Stimulated activated CD4-positive, alpha-beta T cell treated with anti-CD3 and anti-CD28 coated beads, Interleukin-15, amount 100 ng/mL, for 1 hour (primary cell): ENCODE measurements around the gene NUCB1.

Experiments used
- DNase-seq, 2 donors: peaks; one replicate each; pipeline ENCODE4 v3.0.0-alpha.2; 2020; ENCODE audit warnings: low read depth in 1 of 2, low spot score in 1 of 2

NUCB1 gene

DNA sequence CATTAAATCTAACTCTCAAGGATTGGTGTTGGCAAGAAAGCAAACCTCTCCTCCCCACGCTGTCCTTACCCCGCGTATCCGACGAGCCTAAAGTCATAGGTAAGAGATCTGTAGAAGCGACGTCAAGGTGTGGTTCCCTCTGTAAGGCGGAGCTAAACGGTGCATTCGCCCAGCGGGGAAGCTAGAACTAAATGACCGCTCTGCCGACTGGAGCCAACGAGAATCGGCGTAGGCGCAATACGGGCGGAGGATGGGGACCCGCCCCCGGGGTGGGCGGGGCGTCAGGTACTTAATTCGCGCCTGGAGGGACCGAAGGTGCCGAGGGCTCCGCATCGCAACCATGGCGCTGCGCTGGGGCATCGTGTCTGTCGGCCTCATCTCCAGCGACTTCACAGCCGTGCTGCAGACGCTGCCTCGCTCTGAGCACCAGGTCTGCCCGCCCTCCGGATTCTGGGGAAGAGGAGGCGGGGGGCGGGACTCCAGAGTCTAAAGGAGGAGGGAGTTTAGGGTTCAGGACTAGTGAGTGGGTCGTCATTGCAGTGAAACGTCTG is 33.3 kb downstream of the NUCB1 start, which contains the start of gene DHDH:
Gene DHDH, plus strand, starts transcription at position 318 of the 551 bp plus-strand sequence. Its CDS starts 23 bp downstream, at position 341.
- peak; percentile 60 to 78 for DNase-seq

DNA sequence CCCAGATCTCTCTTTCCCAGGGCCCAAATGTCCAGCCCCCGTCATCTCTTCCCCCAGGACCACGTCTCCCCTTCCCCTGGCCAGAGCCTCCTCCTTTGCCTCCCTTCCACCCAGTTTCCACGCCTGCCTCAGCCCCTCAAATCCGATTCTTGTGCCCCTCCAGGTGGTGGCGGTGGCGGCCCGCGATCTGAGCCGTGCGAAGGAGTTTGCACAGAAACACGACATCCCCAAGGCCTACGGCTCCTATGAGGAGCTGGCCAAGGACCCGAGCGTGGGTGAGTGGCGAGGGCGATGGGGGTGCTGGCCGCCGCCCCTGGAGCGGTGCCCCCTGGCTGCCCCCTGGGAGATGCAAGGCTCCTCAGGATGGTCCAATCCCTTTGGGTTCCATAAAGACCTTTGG is 34.7 kb downstream of the NUCB1 start:
- DNase-seq = no peak

DNA sequence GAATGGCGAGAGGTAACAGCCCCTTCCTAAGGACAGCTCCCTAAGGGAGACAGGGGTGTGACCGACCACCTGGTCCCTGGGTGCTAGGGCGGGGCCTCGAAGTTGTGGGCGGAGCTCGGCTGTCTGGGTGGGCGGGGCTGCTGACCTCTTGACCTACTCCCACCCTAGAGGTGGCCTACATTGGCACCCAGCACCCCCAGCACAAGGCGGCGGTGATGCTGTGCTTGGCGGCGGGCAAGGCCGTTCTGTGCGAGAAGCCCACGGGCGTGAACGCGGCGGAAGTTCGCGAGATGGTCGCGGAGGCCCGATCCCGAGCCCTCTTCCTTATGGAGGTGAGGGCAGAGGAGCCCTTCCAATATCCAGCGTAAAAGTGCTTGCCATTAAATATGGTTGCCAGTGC is 35.8 kb downstream of the NUCB1 start:
- no peak for DNase-seq

DNA sequence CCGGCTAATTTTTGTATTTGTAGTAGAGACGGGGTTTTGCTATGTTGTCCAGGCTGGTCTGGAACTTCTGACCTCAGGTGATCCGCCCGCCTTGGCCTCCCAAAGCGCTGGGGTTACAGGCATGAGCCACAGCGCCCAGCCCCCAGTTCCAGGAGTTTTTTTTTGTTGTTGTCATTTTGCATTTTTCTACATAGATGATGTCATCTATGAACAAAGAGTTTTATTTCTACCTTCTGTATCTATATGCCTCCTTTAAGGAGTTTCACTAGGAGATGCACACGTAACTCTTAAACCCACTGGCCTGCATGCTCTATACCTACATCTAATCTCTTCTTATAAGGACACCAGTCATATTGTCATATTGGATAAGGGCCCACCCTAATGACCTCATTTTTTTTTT is 38.1 kb downstream of the NUCB1 start:
- DNase-seq = no peak

- DNase-seq = no peak
Observed at GRCh38 chr19:48940902-48941301, 40.8 kb downstream of the NUCB1 start.

- no peak for DNase-seq
Observed at GRCh38 chr19:48943081-48943480, 43.0 kb downstream of the NUCB1 start.

DNA sequence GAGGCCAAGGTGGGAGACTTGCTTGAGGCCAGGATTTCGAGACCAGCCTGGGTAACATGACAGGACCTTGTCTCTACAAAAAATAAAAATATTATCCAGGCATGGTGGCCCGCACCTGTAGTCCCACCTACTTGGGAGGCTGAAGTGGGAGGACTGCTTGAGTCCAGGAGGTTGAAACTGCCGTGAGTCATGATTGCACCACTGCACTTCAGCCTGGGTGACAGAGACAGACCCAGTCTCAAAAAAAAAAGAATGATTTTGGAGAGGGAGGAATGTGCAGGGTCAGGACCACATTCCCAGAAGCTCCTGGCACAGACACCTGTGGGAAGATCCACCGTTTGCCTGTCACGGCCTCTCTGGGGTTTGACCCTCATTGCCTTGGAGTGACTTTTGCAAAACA is 45.3 kb downstream of the NUCB1 start:
- DNase-seq = no peak

- no peak for DNase-seq
Observed at GRCh38 chr19:48945817-48946216, 45.7 kb downstream of the NUCB1 start.

DNA sequence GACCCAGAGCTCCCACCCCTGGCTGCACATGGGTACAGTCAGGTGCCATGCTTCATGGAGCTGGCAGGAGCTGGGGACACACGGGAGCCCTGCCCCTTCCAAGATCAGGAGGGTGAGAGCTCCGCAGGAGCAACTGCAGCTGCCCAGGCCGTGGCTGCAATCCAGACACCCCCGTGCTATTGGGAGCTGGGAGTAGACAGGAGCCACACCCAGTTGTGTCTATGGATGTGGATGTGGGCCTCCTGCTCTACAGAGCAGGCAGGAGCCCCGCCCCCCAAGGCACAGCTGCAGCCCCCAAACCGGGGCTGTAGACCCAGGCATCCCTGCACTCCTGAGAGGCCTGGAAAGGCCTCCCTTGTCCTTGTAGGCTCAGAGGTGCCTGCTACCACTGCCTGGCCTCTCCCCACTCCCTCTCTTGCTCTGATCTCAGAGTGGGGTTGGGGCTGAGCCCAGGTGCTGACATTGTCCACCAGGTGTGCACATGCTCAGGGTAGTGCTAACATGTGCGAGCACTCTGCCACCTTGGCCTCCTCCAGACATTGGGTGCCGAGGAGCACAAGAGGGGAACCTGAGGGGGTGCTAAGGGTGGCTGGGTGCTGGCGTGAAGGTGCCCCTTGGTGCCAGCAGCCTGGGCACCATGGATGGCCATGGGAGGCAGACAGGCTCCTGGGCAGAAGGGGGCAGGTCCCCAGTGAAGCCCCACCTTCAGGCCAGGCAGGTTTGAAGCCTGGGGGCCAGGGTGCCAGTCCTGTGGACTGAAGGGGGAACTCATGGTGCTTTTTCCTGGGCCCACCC is 46.5 kb downstream of the NUCB1 start:
- DNase-seq = no peak

DNA sequence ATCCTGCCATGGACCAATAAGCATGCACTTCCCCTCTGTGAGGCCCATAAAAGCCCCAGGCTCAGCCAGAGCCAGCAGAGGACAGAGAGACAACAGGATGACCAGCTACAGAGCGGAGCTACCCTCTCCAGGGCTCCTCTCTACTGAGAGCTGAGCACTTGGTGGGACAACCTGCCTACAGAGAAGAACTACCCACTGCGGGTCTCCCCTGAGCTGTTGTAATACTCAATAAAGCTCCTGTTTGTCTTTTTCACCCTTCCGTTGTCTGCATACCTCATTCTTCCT is 47.1 kb downstream of the NUCB1 start:
- no peak for DNase-seq

DNA sequence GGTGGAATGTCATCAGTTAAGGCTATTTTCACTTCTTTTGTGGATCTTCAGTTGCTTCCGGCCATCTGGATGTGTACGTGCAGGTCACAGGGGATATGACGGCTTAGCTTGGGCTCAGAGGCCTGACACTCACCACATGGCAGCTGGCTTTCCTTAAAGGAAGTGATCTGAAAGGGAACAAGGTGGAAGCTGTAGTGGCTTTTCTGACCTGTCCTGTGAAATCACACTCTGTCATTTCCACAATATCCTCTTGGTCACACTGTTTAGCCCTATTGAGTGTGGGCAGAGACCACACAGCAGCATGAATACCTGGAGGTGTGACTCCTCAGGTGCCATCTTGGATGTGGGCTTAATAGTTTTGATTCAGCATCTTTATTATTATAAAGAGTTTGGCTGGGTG is 50.0 kb downstream of the NUCB1 start:
- no peak for DNase-seq

DNA sequence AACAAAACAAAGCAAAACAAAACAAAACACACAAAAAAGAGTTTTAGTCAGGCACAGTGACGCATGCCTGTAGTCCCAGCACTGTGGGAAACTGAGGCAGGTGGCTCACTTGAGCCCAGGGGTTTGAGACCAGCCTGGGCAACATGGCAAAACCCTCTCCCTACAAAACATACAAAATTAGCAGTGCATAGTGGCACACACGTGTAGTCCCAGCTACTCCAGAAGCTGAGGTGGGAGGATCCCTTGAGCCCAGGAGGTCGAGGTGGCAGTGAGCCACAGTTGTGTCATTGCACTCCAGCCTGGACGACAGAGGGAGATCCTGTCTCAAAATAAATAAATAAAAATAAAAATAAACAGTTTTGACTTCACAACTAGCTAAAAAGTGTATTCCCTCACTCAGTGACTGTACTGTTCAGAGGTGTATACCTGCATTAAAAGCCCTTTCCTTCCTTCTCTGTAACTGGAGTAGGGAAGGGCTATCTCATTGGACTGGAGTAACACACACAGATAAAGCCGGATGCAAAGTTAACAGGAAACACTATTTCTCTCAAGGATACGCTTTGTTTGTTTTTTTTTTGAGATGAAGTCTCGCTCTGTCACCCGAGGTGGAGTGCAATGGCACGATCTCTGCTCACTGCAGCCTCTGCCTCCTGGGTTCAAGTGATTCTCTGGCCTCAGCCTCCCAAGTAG is 50.9 kb downstream of the NUCB1 start:
- DNase-seq = no peak

DNA sequence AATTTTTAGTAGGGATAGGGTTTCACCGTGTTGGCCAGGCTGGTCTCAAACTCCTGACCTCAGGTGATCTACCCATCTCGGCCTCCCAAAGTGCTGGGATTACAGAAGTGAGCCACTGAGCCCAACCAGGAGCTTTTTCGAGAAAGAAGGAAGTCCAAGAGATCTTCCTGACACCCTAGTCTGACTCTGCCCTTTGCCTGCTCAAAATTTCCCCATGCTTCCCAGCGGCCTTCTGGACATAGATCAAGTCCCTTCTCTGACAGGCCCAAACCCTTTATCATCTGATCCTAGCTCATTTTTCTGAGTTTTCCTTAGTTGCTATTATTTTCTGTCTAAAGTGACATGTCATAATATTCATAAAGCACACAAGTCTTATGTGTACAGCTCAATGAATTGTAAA is 53.0 kb downstream of the NUCB1 start:
- DNase-seq = no peak

GRCh38 chr19:48953990-48954594 is 54.0 kb downstream of the NUCB1 start:
- DNase-seq = no peak

DNA sequence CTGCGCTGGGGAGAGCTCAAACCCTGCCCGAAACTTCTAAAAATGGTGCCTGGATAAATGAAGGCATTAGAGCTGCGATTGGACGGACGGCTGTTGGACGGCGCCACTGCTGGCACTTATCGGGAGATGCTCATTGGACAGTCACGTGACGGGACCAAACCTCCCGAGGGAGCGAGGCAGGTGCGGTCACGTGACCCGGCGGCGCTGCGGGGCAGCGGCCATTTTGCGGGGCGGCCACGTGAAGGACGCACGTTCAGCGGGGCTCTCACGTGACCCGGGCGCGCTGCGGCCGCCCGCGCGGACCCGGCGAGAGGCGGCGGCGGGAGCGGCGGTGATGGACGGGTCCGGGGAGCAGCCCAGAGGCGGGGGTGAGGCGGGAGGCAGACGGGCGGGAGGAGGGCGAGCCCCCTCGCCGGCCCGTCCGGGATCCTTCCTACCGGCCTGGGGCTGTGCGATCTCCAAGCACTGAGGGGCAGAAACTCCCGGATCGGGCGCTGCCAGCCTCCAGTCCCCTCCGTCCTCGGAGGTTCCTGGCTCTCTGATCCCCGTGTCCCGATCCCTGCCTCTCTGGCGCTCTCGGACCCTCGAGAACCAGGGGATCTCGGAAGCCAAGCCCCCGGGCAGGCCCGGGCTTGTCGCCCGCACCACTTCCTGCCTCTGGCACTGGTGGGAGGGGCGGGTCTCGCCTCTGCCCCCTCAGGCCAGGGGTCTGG is 54.6 kb downstream of the NUCB1 start, which contains the start of gene BAX:
Gene BAX, plus strand, starts transcription at position 281 of the 713 bp plus-strand sequence. Its CDS starts 54 bp downstream, at position 335.
- peak; percentile 66 to 91 for DNase-seq

DNA sequence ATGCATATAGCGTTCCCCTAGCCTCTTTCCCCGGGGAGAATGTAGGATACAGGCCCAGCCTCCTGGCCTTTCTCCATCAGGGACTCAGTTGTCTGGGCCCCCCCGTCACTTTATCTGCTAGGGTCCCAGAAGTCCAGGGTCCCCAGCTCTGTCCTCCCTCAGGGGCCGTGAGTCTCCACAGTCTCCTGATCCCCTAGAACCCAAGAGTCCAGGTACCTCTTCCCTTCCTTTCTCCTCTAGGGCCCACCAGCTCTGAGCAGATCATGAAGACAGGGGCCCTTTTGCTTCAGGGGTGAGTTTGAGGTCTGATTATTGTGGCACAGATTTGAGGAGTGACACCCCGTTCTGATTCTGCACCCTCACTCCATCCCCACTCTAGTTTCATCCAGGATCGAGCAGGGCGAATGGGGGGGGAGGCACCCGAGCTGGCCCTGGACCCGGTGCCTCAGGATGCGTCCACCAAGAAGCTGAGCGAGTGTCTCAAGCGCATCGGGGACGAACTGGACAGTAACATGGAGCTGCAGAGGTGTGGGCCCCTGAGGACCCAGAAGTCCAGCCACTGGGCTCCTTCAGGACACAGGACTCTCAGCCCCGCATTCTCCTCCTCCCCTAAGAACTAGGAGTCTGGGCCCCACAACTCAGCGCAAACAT is 55.3 kb downstream of the NUCB1 start:
- no peak for DNase-seq

GRCh38 chr19:48958006-48958405 is 57.9 kb downstream of the NUCB1 start:
- DNase-seq = no peak

DNA sequence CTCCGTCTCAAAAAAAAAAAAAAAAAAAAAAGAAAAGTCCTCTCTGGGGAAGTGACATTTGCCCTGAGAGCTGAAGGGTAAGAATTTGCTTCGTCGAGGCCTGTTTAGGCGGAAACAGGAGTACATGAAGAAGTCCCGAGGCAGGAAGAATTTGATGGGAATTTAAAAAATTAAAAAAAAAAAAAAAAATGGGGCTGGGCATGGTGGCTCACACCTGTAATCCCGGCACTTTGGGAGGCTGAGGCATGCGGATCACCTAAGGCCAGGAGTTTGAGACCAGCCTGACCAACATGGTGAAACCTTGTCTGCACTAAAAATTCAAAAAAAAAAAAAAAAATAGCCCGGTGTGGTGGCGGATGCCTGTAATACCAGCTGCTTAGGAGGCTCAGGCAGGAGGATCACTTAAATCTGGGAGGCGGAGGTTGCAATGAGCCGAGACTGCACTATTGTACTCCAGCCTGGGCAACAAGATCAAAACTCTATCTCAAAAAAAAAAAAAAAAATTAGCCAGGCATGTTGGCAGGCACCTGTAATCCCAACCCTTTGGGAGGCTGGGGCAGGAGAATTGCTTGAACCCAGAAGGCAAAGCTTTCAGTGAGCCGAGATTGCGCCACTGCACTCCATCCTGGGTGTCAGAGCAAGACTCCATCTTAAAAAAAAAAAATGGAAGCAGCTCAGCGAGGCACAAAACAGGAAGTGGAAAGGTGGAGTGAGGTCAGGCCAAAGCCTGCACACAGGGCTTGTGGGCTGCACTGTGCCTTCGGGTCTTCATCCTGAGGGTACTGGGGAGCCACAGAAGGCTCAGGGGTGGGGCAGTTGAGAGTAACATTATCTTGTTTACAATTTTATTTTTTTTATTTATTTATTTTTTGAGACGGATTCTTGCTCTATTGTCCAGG is 59.5 kb downstream of the NUCB1 start:
- no peak for DNase-seq

DNA sequence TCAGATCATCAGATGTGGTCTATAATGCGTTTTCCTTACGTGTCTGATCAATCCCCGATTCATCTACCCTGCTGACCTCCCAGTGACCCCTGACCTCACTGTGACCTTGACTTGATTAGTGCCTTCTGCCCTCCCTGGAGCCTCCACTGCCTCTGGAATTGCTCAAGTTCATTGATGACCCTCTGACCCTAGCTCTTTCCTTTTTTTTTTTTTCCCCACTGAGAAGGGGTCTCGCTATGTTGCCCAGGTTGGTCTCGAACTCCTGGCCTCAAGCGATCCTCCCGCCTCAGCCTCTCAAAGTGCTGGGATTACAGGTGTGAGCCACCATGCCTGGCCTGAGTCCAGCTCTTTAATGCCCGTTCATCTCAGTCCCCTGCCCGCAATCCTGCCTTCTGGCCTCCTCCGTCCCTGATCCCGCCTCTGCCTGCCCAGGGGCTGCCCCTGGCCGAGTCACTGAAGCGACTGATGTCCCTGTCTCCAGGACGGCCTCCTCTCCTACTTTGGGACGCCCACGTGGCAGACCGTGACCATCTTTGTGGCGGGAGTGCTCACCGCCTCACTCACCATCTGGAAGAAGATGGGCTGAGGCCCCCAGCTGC is 61.0 kb downstream of the NUCB1 start:
- no peak for DNase-seq

DNA sequence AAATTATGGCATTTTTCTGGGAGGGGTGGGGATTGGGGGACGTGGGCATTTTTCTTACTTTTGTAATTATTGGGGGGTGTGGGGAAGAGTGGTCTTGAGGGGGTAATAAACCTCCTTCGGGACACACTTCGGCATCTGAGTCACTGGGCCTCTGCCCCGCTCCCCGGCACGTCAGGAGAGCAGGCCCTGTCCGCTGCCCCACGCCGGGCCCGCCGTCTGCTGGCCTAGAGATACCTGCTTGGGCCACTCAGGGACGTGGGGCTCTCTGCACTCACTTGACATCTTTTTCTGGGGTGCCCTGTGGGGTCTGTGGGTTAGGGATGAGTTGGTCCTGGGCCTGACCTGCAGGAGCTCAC is 61.5 kb downstream of the NUCB1 start:
- DNase-seq = no peak
